A673 (cell line): ENCODE measurements around the gene ZNF580. TPM values are rescaled to one million over a fixed set of nuclear protein-coding genes. Genes with fewer than 3 reads are reported as not detected.

Source experiments
- BruUV-seq: library from RNA; stranded (reverse); fragments of 400-500 nt; replicated peaks from 2 replicates; lab custom pipeline; 2021; lab: Mats Ljungman, UMichigan
- CTCF ChIA-PET: fragments of 300-600 bp; sonication (Branson Sonifier 250); formaldehyde crosslinking; loops from one replicate; lab custom pipeline; 2022; ENCODE audit warnings: antibody characterized with exemption; lab: Charles Lee
- POLR2A ChIA-PET: fragments of 300-600 bp; sonication (Branson Sonifier 250); formaldehyde crosslinking; loops from one replicate; lab custom pipeline; 2022; ENCODE audit warnings: antibody characterized with exemption; ENCODE audit not compliant: low non-redundant PET; lab: Charles Lee
- DNase-seq: peaks from one replicate; pipeline ENCODE4 v3.0.0-alpha.2; 2015; ENCODE audit warnings: low spot score
- H3K27ac ChIP-seq: fragments of 200-600 bp; sonication (generic); 2 replicates; pipeline ENCODE4 v1.5.1; 2016; ENCODE audit warnings: mixed run types, low read depth, mild to moderate bottlenecking, mixed read lengths, antibody characterized with exemption, low read length; ENCODE audit not compliant: poor library complexity, severe bottlenecking
- H3K27me3 ChIP-seq: fragments of 200-600 bp; sonication (generic); replicated peaks from 2 replicates; pipeline ENCODE4 v1.6.1; 2017; ENCODE audit warnings: mixed run types, low read depth, mild to moderate bottlenecking, mixed read lengths, antibody characterized with exemption, low read length; ENCODE audit not compliant: insufficient read depth, poor library complexity
- H3K36me3 ChIP-seq: fragments of 200-600 bp; sonication (generic); 2 replicates; pipeline ENCODE4 v1.6.1; 2016; ENCODE audit warnings: mixed run types, mild to moderate bottlenecking, mixed read lengths, antibody characterized with exemption, low read length; ENCODE audit not compliant: insufficient read depth, poor library complexity, severe bottlenecking
- H3K4me1 ChIP-seq: fragments of 200-600 bp; sonication (generic); 2 replicates; pipeline ENCODE4 v1.6.1; 2017; ENCODE audit warnings: mixed run types, mild to moderate bottlenecking, mixed read lengths, antibody characterized with exemption, low read length; ENCODE audit not compliant: insufficient read depth, poor library complexity, severe bottlenecking
- H3K4me3 ChIP-seq: fragments of 200-600 bp; sonication (generic); 2 replicates; pipeline ENCODE4 v1.5.1; 2016; ENCODE audit warnings: low read depth, mixed run types, mild to moderate bottlenecking, mixed read lengths, low read length; ENCODE audit not compliant: poor library complexity, severe bottlenecking
- H3K9me3 ChIP-seq: fragments of 200-600 bp; sonication (generic); 2 replicates; pipeline ENCODE4 v1.6.1; 2016; ENCODE audit warnings: mixed run types, low read depth, mild to moderate bottlenecking, mixed read lengths, antibody characterized with exemption, low read length; ENCODE audit not compliant: poor library complexity, severe bottlenecking
- EZH2 ChIP-seq: fragments of 200-600 bp; sonication (generic); IDR thresholded peaks from 2 replicates; pipeline ENCODE4 v1.6.1; 2017; ENCODE audit warnings: borderline replicate concordance, low read depth, mild to moderate bottlenecking, mixed read lengths, antibody characterized with exemption, low read length; ENCODE audit not compliant: poor library complexity, severe bottlenecking
- intact Hi-C: fragments of 100-400 bp; cut with micrococcal nuclease; formaldehyde crosslinking; loops from one replicate; pipeline ENCODE4 v1.10.0; 2022; ENCODE audit not compliant: unreplicated experiment
- total RNA-seq: library from RNA; stranded (reverse); gene quantifications from 2 replicates; pipeline ENCODE4 v1.2.3, GENCODE V29; 2021
- TF ChIP-seq, protein P1 (sequence below): fragments of 300-800, 200-600 bp; sonication (generic); conservative IDR thresholded peaks from 2 replicates; pipeline ENCODE4 v1.5.1; 2017; ENCODE audit warnings: low read depth, mild to moderate bottlenecking, antibody characterized with exemption, low read length, moderate library complexity, mixed read lengths

ZNF580 gene
- total RNA-seq, 1 experiment from 2014 or later, result 49.1 TPM

DNA sequence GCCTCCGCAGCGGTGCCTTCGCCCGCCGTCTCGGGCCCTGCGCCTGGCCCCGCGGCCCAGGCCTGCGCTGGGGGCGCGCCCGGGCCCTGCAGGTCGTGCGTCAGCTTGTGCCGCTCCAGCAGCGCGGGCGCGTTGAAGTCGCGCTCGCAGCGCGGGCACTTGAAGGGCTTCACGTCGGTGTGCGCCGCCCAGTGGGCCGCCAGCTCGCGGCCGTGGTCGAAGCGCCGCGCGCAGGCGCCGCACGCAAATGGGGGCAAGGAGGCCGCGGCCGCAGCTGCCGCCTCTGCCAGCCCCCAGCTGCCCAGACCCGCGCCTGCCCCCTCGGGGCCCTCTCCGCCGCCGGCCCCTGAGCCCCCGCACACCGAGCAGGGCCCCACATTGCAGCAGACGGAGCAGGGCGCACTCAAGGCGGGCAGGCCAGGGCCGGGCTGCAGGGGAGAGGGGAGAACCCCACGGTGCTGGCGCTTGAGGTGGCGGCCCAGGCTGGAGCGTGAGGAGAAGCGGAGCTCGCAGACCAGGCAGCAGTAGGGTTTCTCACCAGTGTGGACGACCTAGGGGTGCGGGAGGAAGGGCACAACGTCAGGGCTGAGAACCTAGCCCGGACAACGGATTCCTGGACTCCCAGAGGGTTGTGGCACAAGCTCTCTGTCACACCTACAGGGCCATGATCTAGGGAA is 47.6 kb upstream of the ZNF580 start:
- no peak for TF ChIP-seq EZH2
- TF ChIP-seq, protein P1, sequence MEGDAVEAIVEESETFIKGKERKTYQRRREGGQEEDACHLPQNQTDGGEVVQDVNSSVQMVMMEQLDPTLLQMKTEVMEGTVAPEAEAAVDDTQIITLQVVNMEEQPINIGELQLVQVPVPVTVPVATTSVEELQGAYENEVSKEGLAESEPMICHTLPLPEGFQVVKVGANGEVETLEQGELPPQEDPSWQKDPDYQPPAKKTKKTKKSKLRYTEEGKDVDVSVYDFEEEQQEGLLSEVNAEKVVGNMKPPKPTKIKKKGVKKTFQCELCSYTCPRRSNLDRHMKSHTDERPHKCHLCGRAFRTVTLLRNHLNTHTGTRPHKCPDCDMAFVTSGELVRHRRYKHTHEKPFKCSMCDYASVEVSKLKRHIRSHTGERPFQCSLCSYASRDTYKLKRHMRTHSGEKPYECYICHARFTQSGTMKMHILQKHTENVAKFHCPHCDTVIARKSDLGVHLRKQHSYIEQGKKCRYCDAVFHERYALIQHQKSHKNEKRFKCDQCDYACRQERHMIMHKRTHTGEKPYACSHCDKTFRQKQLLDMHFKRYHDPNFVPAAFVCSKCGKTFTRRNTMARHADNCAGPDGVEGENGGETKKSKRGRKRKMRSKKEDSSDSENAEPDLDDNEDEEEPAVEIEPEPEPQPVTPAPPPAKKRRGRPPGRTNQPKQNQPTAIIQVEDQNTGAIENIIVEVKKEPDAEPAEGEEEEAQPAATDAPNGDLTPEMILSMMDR, result no peak
- CTCF ChIA-PET, result no interaction called here

DNA sequence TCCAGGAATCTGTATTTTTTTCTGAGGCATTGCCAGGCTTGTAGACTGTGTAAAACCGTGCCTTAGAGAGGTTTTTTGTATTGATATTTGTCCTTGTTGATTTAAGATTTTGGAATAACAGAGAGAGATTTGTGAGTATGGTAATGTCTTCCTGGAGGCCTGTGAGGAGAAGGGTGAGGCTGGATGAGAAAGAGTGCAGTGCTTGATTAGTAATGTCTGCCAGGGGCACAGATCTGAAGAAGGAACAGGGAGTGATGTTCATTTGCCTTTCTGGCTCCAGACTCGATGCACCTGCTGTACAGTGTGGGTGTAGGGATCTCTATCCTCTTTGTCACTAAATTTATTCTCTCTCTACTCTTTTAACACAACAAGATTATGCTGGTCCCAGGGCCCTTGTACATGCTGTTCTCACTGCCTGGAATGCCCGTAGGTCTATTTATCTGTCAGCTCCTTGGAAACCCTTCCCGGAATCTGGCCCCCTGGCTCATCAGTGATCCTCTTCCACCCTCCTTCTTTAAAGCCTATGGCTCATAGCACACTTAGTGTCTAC is 45.7 kb upstream of the ZNF580 start:
- Histone ChIP-seq H3K9me3 (no peaks in the 10 kb centered on the region), H3K27me3 (no peaks in the 10 kb centered on the region), H3K27ac (no peak overlapping the region), H3K4me1 (peaks cover 13% of the 10 kb centered on the region), H3K36me3 (peaks cover 27% of the 10 kb centered on the region), H3K4me3 (no peak overlapping the region)
- no TSS peak for BruUV-seq
- intact Hi-C loops, result no loop called here
- TF ChIP-seq, protein P1, result no peak
- TF ChIP-seq EZH2, result no peak
- POLR2A ChIA-PET, result no interaction called here
- CTCF ChIA-PET, result no interaction called here
- no peak for DNase-seq

More for the DNA sequence above, 47.6 kb upstream of the ZNF580 start:
- Histone ChIP-seq H3K27me3 (no peaks in the 10 kb centered on the region), H3K36me3 (peaks cover 27% of the 10 kb centered on the region), H3K27ac (no peak overlapping the region), H3K9me3 (no peaks in the 10 kb centered on the region), H3K4me3 (no peak overlapping the region), H3K4me1 (peaks cover 8% of the 10 kb centered on the region)
- no peak for DNase-seq
- POLR2A ChIA-PET, result no interaction called here
- no TSS peak for BruUV-seq
- intact Hi-C loops, result no loop called here

DNA sequence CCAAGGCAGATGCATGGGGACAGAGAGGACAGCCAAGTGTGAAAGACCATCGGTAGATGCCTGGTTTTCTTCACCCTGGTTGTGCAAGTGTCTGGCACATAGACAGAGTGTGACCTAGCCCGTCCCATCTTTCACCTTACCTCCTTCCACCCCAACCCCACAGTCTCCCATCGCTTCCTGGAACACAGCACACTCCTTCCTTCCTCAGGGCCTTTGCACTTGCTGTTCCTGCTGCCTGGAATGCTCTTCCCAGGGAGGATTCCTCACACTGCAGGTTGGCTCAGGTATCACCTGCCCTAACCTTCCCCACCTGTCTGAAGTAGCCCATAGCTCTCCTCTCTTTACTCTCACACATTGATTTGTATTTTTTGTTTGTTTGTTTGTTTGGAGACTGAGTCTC is 44.5 kb upstream of the ZNF580 start:
- BruUV-seq, result no TSS peak
- no peaks in the 10 kb centered on the region for H3K27me3 ChIP-seq
- TF ChIP-seq, protein P1, result no peak
- TF ChIP-seq EZH2, result no peak
- ChIA-PET CTCF (no interaction called here), POLR2A (no interaction called here)
- peaks cover 27% of the 10 kb centered on the region for H3K36me3 ChIP-seq
- H3K4me1 ChIP-seq, result peaks cover 16% of the 10 kb centered on the region
- no peak overlapping the region for H3K27ac ChIP-seq
- H3K9me3 ChIP-seq, result no peaks in the 10 kb centered on the region
- H3K4me3 ChIP-seq, result no peak overlapping the region
- intact Hi-C loops, result no loop called here
- DNase-seq, result no peak
